ENCODE results near the gene ZNF785.

DNA sequence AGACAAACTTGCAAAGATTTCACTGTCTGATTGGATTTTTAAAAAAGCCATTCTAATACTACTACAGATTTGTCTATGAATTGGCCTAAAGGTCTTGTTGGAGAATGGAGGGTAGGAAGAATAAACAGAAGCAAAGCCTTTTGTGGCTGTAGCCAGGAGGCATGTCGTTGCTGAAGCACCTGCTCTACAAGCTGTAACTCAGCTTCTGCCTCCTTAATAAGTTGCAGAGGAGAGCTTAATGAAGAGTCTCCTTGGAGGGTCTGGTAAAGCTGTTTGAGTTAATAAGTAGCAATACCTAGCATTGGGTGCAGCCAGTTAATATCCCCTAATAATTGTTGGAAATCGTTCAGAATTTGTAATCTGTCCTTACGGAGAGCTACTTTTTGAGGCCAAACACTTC, 34.7 kb upstream of the ZNF785 start:
- TF ChIP-seq CTCF (IDR thresholded peaks at IDR 0.05) = no peak
- TF ChIP-seq POLR2A (IDR thresholded peaks at IDR 0.05) = no peak
